ENCODE measurements around the gene ETS1. TPM values are rescaled to one million over a fixed set of nuclear protein-coding genes. Genes with fewer than 3 reads are reported as not detected.
A peak's percentile ranks its signal among the peaks of the same experiment; 100 is the strongest.

Gene ETS1
- total and polyA plus RNA-seq, 10 donors = 58.1 to 455 (median 352) TPM

- 11 to 22% (median 16%) methylated on average over 7 of the region's 7 CpGs for WGBS, 5 donors
- peak overlapping the region; percentile 62 to 95 (median 87) for H3K27ac ChIP-seq
- intact Hi-C loops (cut with DNase I; ENCODE audit: low total_unique reads) = no loop called here
- no peaks in the 10 kb centered on the region for H3K27me3 ChIP-seq (replicated peaks in 1 of 7)
- no peak for DNase-seq
- peak in 1 of 3 donors; percentile 70 for TF ChIP-seq POLR2AphosphoS5 (IDR thresholded peaks at IDR 0.05)
- no peak for TF ChIP-seq POLR2A (IDR thresholded peaks at IDR 0.05)
- no peak for TF ChIP-seq CTCF (IDR thresholded peaks at IDR 0.05 in 8 of 11, conservative IDR thresholded peaks at IDR 0.05 in 3 of 11)
- H3K4me1 ChIP-seq = peaks cover 71 to 100% (median 99%) of the 10 kb centered on the region in 6 donors
- peak overlapping the region in 4 of 8 donors; percentile 11 to 51 (median 18) for H3K4me3 ChIP-seq
- no peaks in the 10 kb centered on the region for H3K9me3 ChIP-seq
- peaks cover 0 to 100% (median 76%) of the 10 kb centered on the region in 6 donors for H3K36me3 ChIP-seq
Observed at GRCh38 chr11:128483211-128483788, 104.1 kb downstream of the ETS1 start.

- H3K27me3 ChIP-seq (replicated peaks in 1 of 7) = no peaks in the 10 kb centered on the region
- peak overlapping the region in 5 of 8 donors; percentile 6 to 51 (median 12) for H3K4me3 ChIP-seq
- intact Hi-C loops (cut with DNase I; ENCODE audit: low total_unique reads) = no loop called here
- TF ChIP-seq POLR2A (IDR thresholded peaks at IDR 0.05) (no peak), CTCF (IDR thresholded peaks at IDR 0.05 in 8 of 11, conservative IDR thresholded peaks at IDR 0.05 in 3 of 11) (no peak), POLR2AphosphoS5 (IDR thresholded peaks at IDR 0.05) (peak in 1 of 3 donors; percentile 48)
- H3K9me3 ChIP-seq = no peaks in the 10 kb centered on the region
- H3K27ac ChIP-seq = peak overlapping the region; percentile 62 to 95 (median 87)
- peaks cover 0 to 100% (median 72%) of the 10 kb centered on the region in 6 donors for H3K36me3 ChIP-seq
- no peak for DNase-seq
- WGBS, 5 donors = 47 to 68% (median 52%) methylated on average over 11 of the region's 11 CpGs
- H3K4me1 ChIP-seq = peaks cover 70 to 100% (median 98%) of the 10 kb centered on the region in 6 donors
Observed at GRCh38 chr11:128482512-128483191, 104.7 kb downstream of the ETS1 start.

GRCh38 chr11:128482092-128482491 is 105.3 kb downstream of the ETS1 start:
- peaks cover 0 to 100% (median 75%) of the 10 kb centered on the region in 6 donors for H3K36me3 ChIP-seq

More at GRCh38 chr11:128482092-128482491, 105.3 kb downstream of the ETS1 start:
- WGBS, 5 donors = 41 to 56% (median 52%) methylated on average over 3 of the region's 3 CpGs
- intact Hi-C loops (cut with DNase I; ENCODE audit: low total_unique reads) = no loop called here
- TF ChIP-seq CTCF (IDR thresholded peaks at IDR 0.05 in 8 of 11, conservative IDR thresholded peaks at IDR 0.05 in 3 of 11) (no peak), POLR2A (IDR thresholded peaks at IDR 0.05) (no peak)
- peak overlapping the region in 2 of 8 donors; percentile 11 to 51 for H3K4me3 ChIP-seq
- peaks cover 76 to 100% (median 98%) of the 10 kb centered on the region in 6 donors for H3K4me1 ChIP-seq
- no peaks in the 10 kb centered on the region for H3K9me3 ChIP-seq
- H3K27ac ChIP-seq = peak overlapping the region; percentile 62 to 95 (median 87)
- H3K27me3 ChIP-seq (replicated peaks in 1 of 7) = no peaks in the 10 kb centered on the region
- no peak for DNase-seq
